Stomach (tissue), 9 donors: ENCODE data around the gene PLEKHO2. TPM values are rescaled to one million over a fixed set of nuclear protein-coding genes. Genes with fewer than 3 reads are reported as not detected.

Source experiments
- DNase-seq, 2 donors: peaks; one replicate each; pipeline versions ENCODE4 v3.0.0 to v3.0.0-alpha.2; 2013 to 2019
- H3K27ac ChIP-seq, 5 donors: fragments of 200-600 bp in 4 of 5; sonication (generic) in 4 of 5; one replicate each; pipeline ENCODE4 v1.5.1; 2013 to 2019; ENCODE audit warnings: mild to moderate bottlenecking in 1 of 5, moderate library complexity in 1 of 5
- H3K27me3 ChIP-seq, 3 donors: fragments of 200-600 bp; sonication (generic); one replicate each; pipeline ENCODE4 v1.5.1; 2017 to 2019; ENCODE audit warnings: mixed run types in 1 of 3
- H3K36me3 ChIP-seq, 4 donors: fragments of 200-600 bp; sonication (generic); 1 replicate in 3 of 4; 2 replicates in 1 of 4; pipeline ENCODE4 v1.5.1; 2016 to 2019
- H3K4me1 ChIP-seq, 4 donors: fragments of 200-600 bp; sonication (generic); one replicate each; pipeline ENCODE4 v1.5.1; 2016 to 2019
- H3K4me3 ChIP-seq, 4 donors: fragments of 200-600 bp; sonication (generic) in 3 of 4; one replicate each; pipeline ENCODE4 v1.5.1; 2016 to 2019; ENCODE audit warnings: mild to moderate bottlenecking in 1 of 4
- H3K9me3 ChIP-seq, 4 donors: fragments of 200-600 bp; sonication (generic); one replicate each; pipeline ENCODE4 v1.5.1; 2016 to 2019
- CTCF ChIP-seq, 7 experiments: fragments of 450-650 bp in 4 of 7; fragments of 200-600 bp in 3 of 7; sonication (generic) in 3 of 7; IDR thresholded peaks; one replicate each; pipeline ENCODE4 v1.5.1; 2016 to 2019; ENCODE audit warnings: antibody characterized with exemption in 7 of 7, control low read depth in 2 of 7, mild to moderate bottlenecking in 1 of 7
- EP300 ChIP-seq: sonication (generic); formaldehyde crosslinking; IDR thresholded peaks from one replicate; pipeline ENCODE4 v1.6.1; 2017; ENCODE audit warnings: antibody characterized with exemption
- POLR2A ChIP-seq, 4 donors: fragments of 450-650 bp; IDR thresholded peaks; one replicate each; pipeline ENCODE4 v1.6.1; 2016; ENCODE audit warnings: antibody characterized with exemption in 4 of 4, control low read depth in 2 of 4, mild to moderate bottlenecking in 1 of 4, moderate library complexity in 1 of 4
- POLR2AphosphoS5 ChIP-seq, 3 donors: sonication (generic); formaldehyde crosslinking; IDR thresholded peaks; one replicate each; pipeline ENCODE4 v1.6.1; 2016; ENCODE audit warnings: antibody characterized with exemption in 3 of 3
- WGBS, 5 donors: extraction: QIAGEN DNeasy Blood & Tissue Kit in 3 of 5; methylation state at CpG; one replicate each; pipeline versions ENCODE4 v1.1.5 to v1.1.7; 2013 to 2018; 5-methylcytosine and 5-hydroxymethylcytosine counted together
- intact Hi-C: fragments of 100-400 bp; cut with DNase I; formaldehyde crosslinking; loops from one replicate; pipeline ENCODE4 v1.15.1; 2023; ENCODE audit warnings: low total_unique reads
- polyA plus RNA-seq, 3 donors: library from polyadenylated mRNA; stranded (reverse); fragments of 200-250 nt; gene quantifications; one replicate each; pipeline ENCODE4 v1.2.3, GENCODE V29; 2013
- total RNA-seq, 5 donors: library from RNA; depleted of rRNA; stranded (reverse); fragments of >200 nt; gene quantifications; one replicate each; pipeline versions ENCODE4 v1.1.0 to v1.2.3, GENCODE V29; 2014 to 2016
- donor health status: healthy with polysubstance abuse.
- donor health status: Bipolar disorder and iron deficiency.
- donor health status: healthy.

The PLEKHO2 gene
- total and polyA plus RNA-seq, 8 donors = 7.5 to 25.4 (median 18.3) TPM

GRCh38 chr15:64869501-64869900 lies 27.8 kb downstream of the PLEKHO2 start:
- Histone ChIP-seq H3K36me3 (peaks cover 9 to 44% (median 29%) of the 10 kb centered on the region in 4 donors), H3K27me3 (no peaks in the 10 kb centered on the region), H3K4me1 (peaks cover 0 to 74% (median 15%) of the 10 kb centered on the region in 4 donors), H3K27ac (peak overlapping the region in 1 of 5 donors; percentile 38), H3K9me3 (no peaks in the 10 kb centered on the region), H3K4me3 (no peak overlapping the region)
- TF ChIP-seq POLR2AphosphoS5 (IDR thresholded peaks at IDR 0.05) = no peak
- no peak for TF ChIP-seq EP300
- no peak for TF ChIP-seq CTCF (IDR thresholded peaks at IDR 0.05)
- TF ChIP-seq POLR2A (IDR thresholded peaks at IDR 0.05) = no peak
- no peak for DNase-seq
- intact Hi-C loops = no loop called here

- intact Hi-C loops = no loop called here
- DNase-seq = peak in 1 of 2 donors; percentile 33
- WGBS, 5 donors = 62 to 86% (median 76%) methylated on average over 6 to 9 of the region's 9 CpGs
- Histone ChIP-seq H3K27me3 (no peaks in the 10 kb centered on the region), H3K36me3 (peaks cover under 1 to 36% (median 21%) of the 10 kb centered on the region in 4 donors), H3K4me3 (no peak overlapping the region), H3K27ac (peak overlapping the region in 3 of 5 donors; percentile 31 to 63 (median 38)), H3K4me1 (peaks cover 0 to 67% (median 15%) of the 10 kb centered on the region in 4 donors), H3K9me3 (no peaks in the 10 kb centered on the region)
- no peak for TF ChIP-seq CTCF (IDR thresholded peaks at IDR 0.05)
- no peak for TF ChIP-seq POLR2AphosphoS5 (IDR thresholded peaks at IDR 0.05)
- TF ChIP-seq POLR2A (IDR thresholded peaks at IDR 0.05) = no peak
- TF ChIP-seq EP300 = no peak
These were observed 28.6 kb downstream of the PLEKHO2 start for GRCh38 chr15:64870353-64870752.

- DNase-seq = no peak
- WGBS, 5 donors = 58 to 68% (median 61%) methylated on average over 3 of the region's 3 CpGs
These were observed 34.0 kb downstream of the PLEKHO2 start for GRCh38 chr15:64875641-64876223.

GRCh38 chr15:64877435-64877834 lies 35.7 kb downstream of the PLEKHO2 start:
- peaks cover 10 to 51% (median 23%) of the 10 kb centered on the region in 4 donors for H3K4me1 ChIP-seq
- TF ChIP-seq EP300 (no peak), POLR2AphosphoS5 (IDR thresholded peaks at IDR 0.05) (peak in 2 of 3 donors; percentile 27 to 44)
- H3K27me3 ChIP-seq = no peaks in the 10 kb centered on the region
- 34 to 72% (median 45%) methylated on average over 3 of the region's 3 CpGs for WGBS, 5 donors
- DNase-seq = peak; percentile 53 to 64
- H3K36me3 ChIP-seq = no peaks in the 10 kb centered on the region
- intact Hi-C loops = no loop called here
- no peaks in the 10 kb centered on the region for H3K9me3 ChIP-seq
- H3K27ac ChIP-seq = peak overlapping the region in 4 of 5 donors; percentile 46 to 73 (median 60)
- no peak overlapping the region for H3K4me3 ChIP-seq

More at GRCh38 chr15:64875641-64876223, 34.0 kb downstream of the PLEKHO2 start:
- H3K4me1 ChIP-seq = peaks cover 10 to 56% (median 17%) of the 10 kb centered on the region in 4 donors
- no peaks in the 10 kb centered on the region for H3K36me3 ChIP-seq
- no peak for TF ChIP-seq CTCF (IDR thresholded peaks at IDR 0.05)
- TF ChIP-seq POLR2A (IDR thresholded peaks at IDR 0.05) = no peak
- TF ChIP-seq EP300 = no peak
- TF ChIP-seq POLR2AphosphoS5 (IDR thresholded peaks at IDR 0.05) = no peak
- intact Hi-C loops = no loop called here
- H3K9me3 ChIP-seq = no peaks in the 10 kb centered on the region
- no peak overlapping the region for H3K4me3 ChIP-seq
- no peaks in the 10 kb centered on the region for H3K27me3 ChIP-seq
- no peak overlapping the region for H3K27ac ChIP-seq

GRCh38 chr15:64878705-64879104 lies 37.0 kb downstream of the PLEKHO2 start:
- Histone ChIP-seq H3K9me3 (no peaks in the 10 kb centered on the region), H3K4me3 (no peak overlapping the region), H3K27ac (peak overlapping the region in 4 of 5 donors; percentile 46 to 73 (median 60)), H3K36me3 (no peaks in the 10 kb centered on the region), H3K4me1 (peaks cover 20 to 51% (median 24%) of the 10 kb centered on the region in 4 donors), H3K27me3 (no peaks in the 10 kb centered on the region)
- peak in 1 of 2 donors; percentile 65 for DNase-seq
- TF ChIP-seq EP300 (no peak), POLR2AphosphoS5 (IDR thresholded peaks at IDR 0.05) (no peak), POLR2A (IDR thresholded peaks at IDR 0.05) (no peak), CTCF (IDR thresholded peaks at IDR 0.05) (no peak)
- 73 to 80% (median 78%) methylated on average over 8 of the region's 8 CpGs for WGBS, 5 donors
- intact Hi-C loops = no loop called here
